ENCODE results near the gene KCNK4. TPM values are rescaled to one million over a fixed set of nuclear protein-coding genes. Genes with fewer than 3 reads are reported as not detected.

Gene KCNK4
- total and polyA plus RNA-seq, 4 donors = not detected

GRCh38 chr11:64252003-64252872, 38.9 kb upstream of the KCNK4 start:
- WGBS = 30% methylated on average over 23 of the region's 23 CpGs
- no peak for DNase-seq (ENCODE audit: low spot score)
- Histone ChIP-seq H3K36me3 (ENCODE audit: control insufficient read depth in 4 of 4, insufficient read depth in 3 of 4, low read depth in 1 of 4, low read length in 3 of 4) (peaks cover 0 to 9% (median 3%) of the 10 kb centered on the region in 4 donors), H3K4me3 (ENCODE audit: low read depth in 1 of 3, low read length in 3 of 3) (peak overlapping the region; percentile 36 to 67 (median 51)), H3K4me1 (ENCODE audit: control insufficient read depth in 4 of 4, insufficient read depth in 4 of 4, low read length in 3 of 4) (peaks cover 10 to 44% (median 34%) of the 10 kb centered on the region in 4 donors), H3K9me3 (ENCODE audit: control insufficient read depth in 4 of 4, low read length in 3 of 4) (no peaks in the 10 kb centered on the region), H3K9ac (ENCODE audit: low read depth in 1 of 2, low read length in 2 of 2) (peak overlapping the region in 1 of 2 donors; percentile 63), H3K27ac (ENCODE audit: low read depth in 1 of 2, low read length in 2 of 2) (no peak overlapping the region), H3K27me3 (ENCODE audit: control insufficient read depth in 4 of 4, insufficient read depth in 4 of 4, low read length in 3 of 4) (no peaks in the 10 kb centered on the region)
- TF ChIP-seq JUND (IDR thresholded peaks at IDR 0.05) = no peak
- no peak for TF ChIP-seq ATF3 (IDR thresholded peaks at IDR 0.05)
- TF ChIP-seq FOXA2 (IDR thresholded peaks at IDR 0.05) = no peak
- TF ChIP-seq, protein P1, sequence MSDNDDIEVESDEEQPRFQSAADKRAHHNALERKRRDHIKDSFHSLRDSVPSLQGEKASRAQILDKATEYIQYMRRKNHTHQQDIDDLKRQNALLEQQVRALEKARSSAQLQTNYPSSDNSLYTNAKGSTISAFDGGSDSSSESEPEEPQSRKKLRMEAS (IDR thresholded peaks at IDR 0.05) = no peak
- TF ChIP-seq SP1 (IDR thresholded peaks at IDR 0.05) = no peak
- TF ChIP-seq GABPA (IDR thresholded peaks at IDR 0.05 in 1 of 2, conservative IDR thresholded peaks at IDR 0.05 in 1 of 2) = no peak

- Histone ChIP-seq H3K27me3 (ENCODE audit: control insufficient read depth in 4 of 4, insufficient read depth in 4 of 4, low read length in 3 of 4) (no peaks in the 10 kb centered on the region), H3K36me3 (ENCODE audit: control insufficient read depth in 4 of 4, insufficient read depth in 3 of 4, low read depth in 1 of 4, low read length in 3 of 4) (peaks cover 0 to 9% (median 3%) of the 10 kb centered on the region in 4 donors), H3K27ac (ENCODE audit: low read depth in 1 of 2, low read length in 2 of 2) (no peak overlapping the region), H3K4me3 (ENCODE audit: low read depth in 1 of 3, low read length in 3 of 3) (no peak overlapping the region), H3K4me1 (ENCODE audit: control insufficient read depth in 4 of 4, insufficient read depth in 4 of 4, low read length in 3 of 4) (peaks cover 5 to 36% (median 28%) of the 10 kb centered on the region in 4 donors), H3K9ac (ENCODE audit: low read depth in 1 of 2, low read length in 2 of 2) (no peak overlapping the region), H3K9me3 (ENCODE audit: control insufficient read depth in 4 of 4, low read length in 3 of 4) (no peaks in the 10 kb centered on the region)
- WGBS = 88% methylated on average over 8 of the region's 8 CpGs
- no peak for DNase-seq (ENCODE audit: low spot score)
- TF ChIP-seq, protein P1 (IDR thresholded peaks at IDR 0.05) = no peak
- TF ChIP-seq TAF1 (conservative IDR thresholded peaks at IDR 0.05) (no peak), FOXA2 (IDR thresholded peaks at IDR 0.05) (no peak), REST (IDR thresholded peaks at IDR 0.05) (no peak), EGR1 (IDR thresholded peaks at IDR 0.05; ENCODE audit: low read depth in 2 of 2) (no peak), JUND (IDR thresholded peaks at IDR 0.05) (no peak), GABPA (IDR thresholded peaks at IDR 0.05 in 1 of 2, conservative IDR thresholded peaks at IDR 0.05 in 1 of 2) (no peak), ATF3 (IDR thresholded peaks at IDR 0.05) (no peak), ZBTB33 (IDR thresholded peaks at IDR 0.05) (no peak), NR2F2 (IDR thresholded peaks at IDR 0.05) (no peak), YY1 (IDR thresholded peaks at IDR 0.05) (no peak)
Observed at GRCh38 chr11:64253043-64253442, 38.1 kb upstream of the KCNK4 start.

All from liver (tissue), 9 donors.